HUES64 (cell line): ENCODE data around the gene FBXO9. TPM values are rescaled to one million over a fixed set of nuclear protein-coding genes. Genes with fewer than 3 reads are reported as not detected.

Experiments used
- H3K27ac ChIP-seq: 2 replicates; pipeline ENCODE4 v1.7.0; 2013; ENCODE audit warnings: low read depth, low read length, inconsistent platforms
- H3K27me3 ChIP-seq: 2 replicates; pipeline ENCODE4 v1.6.1; 2013; ENCODE audit warnings: mild to moderate bottlenecking, low read length; ENCODE audit not compliant: insufficient read depth
- H3K36me3 ChIP-seq: 2 replicates; pipeline ENCODE4 v1.6.1; 2013; ENCODE audit warnings: mild to moderate bottlenecking, low read length; ENCODE audit not compliant: insufficient read depth
- H3K4me1 ChIP-seq: 2 replicates; pipeline ENCODE4 v1.6.1; 2013; ENCODE audit warnings: mild to moderate bottlenecking, low read length, moderate library complexity; ENCODE audit not compliant: insufficient read depth
- H3K4me3 ChIP-seq: 2 replicates; pipeline ENCODE4 v1.5.1; 2013; ENCODE audit warnings: mild to moderate bottlenecking, low read length, moderate library complexity
- H3K9ac ChIP-seq: 2 replicates; pipeline ENCODE4 v1.6.1; 2013; ENCODE audit warnings: mild to moderate bottlenecking, low read depth, low read length
- H3K9me3 ChIP-seq: 2 replicates; pipeline ENCODE4 v1.6.1; 2013; ENCODE audit warnings: low read depth, low read length; ENCODE audit not compliant: insufficient read depth
- WGBS: fragments of 150-250, 120-280 bp; methylation state at CpG from one replicate; pipeline ENCODE4 v1.1.7; 2013; ENCODE audit warnings: missing lambda C conversion rate; 5-methylcytosine and 5-hydroxymethylcytosine counted together
- polyA plus RNA-seq, 2 experiments: library from polyadenylated mRNA; stranded (reverse); fragments of 50-300 nt; gene quantifications; one replicate each; pipeline ENCODE4 v1.2.3, GENCODE V29; 2013

Gene FBXO9
- polyA plus RNA-seq (2013, experiment 1 of 2), result 25.0 TPM
- polyA plus RNA-seq (2013, experiment 2 of 2), result 25.6 TPM

- Histone ChIP-seq H3K9ac (peak within 1 kb of the TSS; percentile 81), H3K36me3 (0 out of 2 replicates have a peak, but pooled peaks cover 2% of the 10 kb centered on the region), H3K27me3 (no peaks in the 10 kb centered on the region; the same call in 1 of the 2 replicates), H3K27ac (peak within 1 kb of the TSS; percentile 60), H3K9me3 (no peaks in the 10 kb centered on the region), H3K4me3 (peak within 1 kb of the TSS; percentile 95), H3K4me1 (peaks cover 10% of the 10 kb centered on the region)
- under 1% methylated on average over 78 of the region's 78 CpGs for WGBS
These were observed at the start of gene FBXO9 for GRCh38 chr6:53065266-53066076. FBXO9 (plus strand) TSS chr6:53065404; CDS start chr6:53065790, 386 bp downstream.

GRCh38 chr6:53015486-53015885 lies 49.7 kb upstream of the FBXO9 start:
- Histone ChIP-seq H3K4me3 (no peak overlapping the region), H3K9me3 (no peaks in the 10 kb centered on the region), H3K4me1 (no peaks in the 10 kb centered on the region), H3K27ac (no peak overlapping the region), H3K9ac (no peak overlapping the region), H3K27me3 (no peaks in the 10 kb centered on the region), H3K36me3 (peaks cover 80% of the 10 kb centered on the region)
- no CpG with 5 or more reads among the region's 1 CpG for WGBS

DNA sequence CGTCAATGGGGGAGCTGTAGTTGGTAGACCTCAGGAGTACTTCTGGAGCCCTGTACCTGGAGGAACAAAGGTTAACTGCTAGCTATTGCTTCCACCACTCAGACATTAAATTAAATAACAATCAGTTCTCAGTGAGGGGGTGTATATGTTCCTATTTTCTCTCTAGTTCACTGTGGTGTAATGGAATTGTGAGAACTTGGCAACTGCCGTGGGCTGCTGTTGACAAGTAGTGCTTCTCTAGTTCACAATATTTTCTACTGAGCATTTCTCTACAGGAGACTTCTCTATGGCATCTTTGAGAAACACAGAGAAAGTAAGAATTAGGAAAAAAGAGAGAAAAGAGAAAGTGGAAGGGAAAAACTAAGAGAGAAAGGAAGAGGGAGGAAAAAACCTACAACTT lies 46.8 kb upstream of the FBXO9 start:
- Histone ChIP-seq H3K9ac (no peak overlapping the region), H3K4me1 (no peaks in the 10 kb centered on the region), H3K27me3 (no peaks in the 10 kb centered on the region), H3K36me3 (peaks cover 52% of the 10 kb centered on the region), H3K27ac (no peak overlapping the region), H3K4me3 (no peak overlapping the region), H3K9me3 (no peaks in the 10 kb centered on the region)
- WGBS, result 96% methylated on average over 1 of the region's 2 CpGs

DNA sequence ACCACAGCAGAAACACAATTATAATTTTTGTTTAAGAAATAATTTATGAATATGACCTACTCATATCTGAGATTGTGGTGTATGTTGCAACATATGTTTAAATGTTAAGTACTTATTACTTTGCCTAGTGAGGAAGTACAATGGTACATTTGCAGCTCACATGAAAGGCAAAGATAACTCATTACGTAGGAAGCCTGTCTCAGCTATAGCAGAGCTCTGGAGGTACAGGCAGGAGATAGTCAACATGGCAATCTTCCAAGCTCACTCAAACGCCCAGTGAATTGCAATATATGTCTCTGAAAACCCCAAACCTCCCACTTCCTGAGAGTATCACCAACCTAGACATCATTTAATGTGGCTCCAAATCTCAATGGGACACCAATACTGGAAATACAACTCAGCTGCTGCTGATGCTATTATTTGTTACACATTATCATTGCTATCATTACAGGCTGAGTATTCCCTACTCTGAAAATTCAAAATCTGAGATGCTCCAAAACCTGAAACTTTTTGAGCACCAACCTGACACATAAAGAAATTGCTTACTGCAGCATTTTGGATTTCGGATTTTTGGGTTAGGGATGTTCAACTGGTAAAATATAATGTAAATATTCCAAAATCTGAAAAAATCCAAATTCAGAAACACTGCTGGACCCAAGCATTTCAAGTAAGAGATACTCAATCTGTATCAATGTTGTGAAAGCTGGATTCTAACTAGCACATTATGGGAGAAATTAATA lies 45.0 kb upstream of the FBXO9 start:
- Histone ChIP-seq H3K27me3 (no peaks in the 10 kb centered on the region), H3K4me3 (no peak overlapping the region), H3K9ac (no peak overlapping the region), H3K9me3 (no peaks in the 10 kb centered on the region), H3K4me1 (no peaks in the 10 kb centered on the region), H3K36me3 (peaks cover 35% of the 10 kb centered on the region), H3K27ac (no peak overlapping the region)
- WGBS, result 89% methylated on average over 2 of the region's 3 CpGs

GRCh38 chr6:53023323-53023722 lies 41.9 kb upstream of the FBXO9 start:
- Histone ChIP-seq H3K27ac (no peak overlapping the region), H3K9ac (no peak overlapping the region), H3K4me3 (no peak overlapping the region), H3K27me3 (no peaks in the 10 kb centered on the region), H3K4me1 (no peaks in the 10 kb centered on the region), H3K36me3 (peaks cover 23% of the 10 kb centered on the region), H3K9me3 (no peaks in the 10 kb centered on the region)
- WGBS, result no CpG with 5 or more reads among the region's 1 CpG

DNA sequence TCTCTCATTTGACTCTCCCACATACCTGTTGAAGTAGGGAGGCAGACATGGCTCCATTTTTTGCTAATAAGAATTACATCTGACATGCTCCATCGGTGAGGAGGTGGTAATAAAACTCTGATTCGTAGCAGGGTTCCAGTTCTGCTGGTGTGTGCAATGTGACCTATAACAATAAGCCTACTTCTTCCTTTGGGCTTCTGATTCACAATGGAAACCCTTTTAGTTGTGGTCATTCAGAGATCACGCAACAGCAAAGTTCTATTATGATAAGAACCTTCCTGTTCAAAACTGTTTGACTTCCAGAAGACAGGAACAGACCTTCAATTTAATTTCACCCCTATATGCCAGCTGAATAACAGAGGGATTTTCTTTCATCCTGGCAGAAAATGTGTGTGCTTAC lies 38.7 kb upstream of the FBXO9 start:
- Histone ChIP-seq H3K9me3 (no peaks in the 10 kb centered on the region), H3K9ac (no peak overlapping the region), H3K4me3 (no peak overlapping the region), H3K4me1 (no peaks in the 10 kb centered on the region), H3K27ac (no peak overlapping the region), H3K36me3 (peaks cover 41% of the 10 kb centered on the region), H3K27me3 (no peaks in the 10 kb centered on the region)
- WGBS, result 99% methylated on average over 3 of the region's 3 CpGs

GRCh38 chr6:53027131-53027718 lies 38.0 kb upstream of the FBXO9 start:
- Histone ChIP-seq H3K9me3 (no peaks in the 10 kb centered on the region), H3K4me3 (no peak overlapping the region), H3K36me3 (peaks cover 46% of the 10 kb centered on the region), H3K27ac (no peak overlapping the region), H3K27me3 (no peaks in the 10 kb centered on the region), H3K9ac (no peak overlapping the region), H3K4me1 (no peaks in the 10 kb centered on the region)
- WGBS, result 95% methylated on average over 4 of the region's 5 CpGs

GRCh38 chr6:53028467-53028866 lies 36.7 kb upstream of the FBXO9 start:
- H3K9ac ChIP-seq, result no peak overlapping the region
- H3K27ac ChIP-seq, result no peak overlapping the region
- H3K4me3 ChIP-seq, result no peak overlapping the region
- H3K36me3 ChIP-seq, result peaks cover 50% of the 10 kb centered on the region
- no peaks in the 10 kb centered on the region for H3K9me3 ChIP-seq
- no peaks in the 10 kb centered on the region for H3K4me1 ChIP-seq
- 73% methylated on average over 1 of the region's 1 CpG for WGBS
- H3K27me3 ChIP-seq, result no peaks in the 10 kb centered on the region

DNA sequence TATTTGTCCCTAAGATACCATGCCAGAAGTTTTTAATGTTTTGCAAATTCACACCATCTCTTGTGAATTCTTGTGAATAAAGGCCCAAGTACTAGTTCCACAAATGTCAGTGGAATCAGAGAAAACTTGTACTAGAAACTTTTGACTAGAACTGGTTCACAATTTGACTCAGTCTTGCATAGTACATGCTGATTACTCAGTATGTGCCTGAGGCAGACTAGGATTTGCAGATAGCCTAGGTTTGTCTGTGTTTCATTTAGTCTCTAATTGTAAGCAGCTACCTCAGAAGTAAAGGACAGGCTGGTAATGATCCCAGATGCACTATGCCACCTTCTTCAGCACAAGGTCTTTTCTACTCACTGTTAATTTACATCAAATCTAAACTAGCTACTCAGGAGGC lies 35.9 kb upstream of the FBXO9 start:
- no peak overlapping the region for H3K4me3 ChIP-seq
- H3K36me3 ChIP-seq, result peaks cover 52% of the 10 kb centered on the region
- H3K27ac ChIP-seq, result no peak overlapping the region
- no peak overlapping the region for H3K9ac ChIP-seq
- no peaks in the 10 kb centered on the region for H3K4me1 ChIP-seq
- no peaks in the 10 kb centered on the region for H3K9me3 ChIP-seq
- no peaks in the 10 kb centered on the region for H3K27me3 ChIP-seq

DNA sequence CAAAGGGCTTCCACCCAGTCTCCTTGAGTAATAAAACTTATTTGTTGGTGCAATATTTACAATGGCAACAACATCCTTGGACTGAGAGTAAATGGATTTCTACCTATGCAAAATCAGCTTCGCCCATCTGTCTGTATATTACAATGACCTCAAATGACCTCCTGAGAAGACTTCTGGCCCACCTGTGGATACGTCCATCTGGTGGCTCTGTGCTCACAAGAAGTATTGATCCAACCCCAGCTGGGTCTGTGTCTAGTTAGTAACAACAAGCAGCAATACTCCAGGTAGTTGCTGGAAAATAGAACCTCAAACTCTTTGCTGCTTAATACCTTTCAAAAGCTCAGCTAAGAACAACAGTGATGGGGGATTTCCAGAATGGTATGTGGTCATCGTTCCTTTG lies 35.4 kb upstream of the FBXO9 start:
- 95% methylated on average over 3 of the region's 3 CpGs for WGBS
- Histone ChIP-seq H3K9ac (no peak overlapping the region), H3K9me3 (no peaks in the 10 kb centered on the region), H3K36me3 (peaks cover 55% of the 10 kb centered on the region), H3K4me3 (no peak overlapping the region), H3K27ac (no peak overlapping the region), H3K4me1 (no peaks in the 10 kb centered on the region), H3K27me3 (no peaks in the 10 kb centered on the region)

GRCh38 chr6:53031281-53031680 lies 33.9 kb upstream of the FBXO9 start:
- Histone ChIP-seq H3K27me3 (no peaks in the 10 kb centered on the region), H3K9ac (no peak overlapping the region), H3K4me1 (no peaks in the 10 kb centered on the region), H3K9me3 (no peaks in the 10 kb centered on the region), H3K36me3 (peaks cover 54% of the 10 kb centered on the region), H3K4me3 (no peak overlapping the region), H3K27ac (no peak overlapping the region)
- WGBS, result 95% methylated on average over 4 of the region's 4 CpGs
